ENCODE data around the gene TOX3. TPM values are rescaled to one million over a fixed set of nuclear protein-coding genes. Genes with fewer than 3 reads are reported as not detected.
A peak's percentile ranks its signal among the peaks of the same experiment; 100 is the strongest.

The TOX3 gene
- total and polyA plus RNA-seq, 2 of the 13 experiments (the other 11 are each of a cell fraction or from before 2014, with no cell fraction given): 14.5 to 98.6 TPM

DNA sequence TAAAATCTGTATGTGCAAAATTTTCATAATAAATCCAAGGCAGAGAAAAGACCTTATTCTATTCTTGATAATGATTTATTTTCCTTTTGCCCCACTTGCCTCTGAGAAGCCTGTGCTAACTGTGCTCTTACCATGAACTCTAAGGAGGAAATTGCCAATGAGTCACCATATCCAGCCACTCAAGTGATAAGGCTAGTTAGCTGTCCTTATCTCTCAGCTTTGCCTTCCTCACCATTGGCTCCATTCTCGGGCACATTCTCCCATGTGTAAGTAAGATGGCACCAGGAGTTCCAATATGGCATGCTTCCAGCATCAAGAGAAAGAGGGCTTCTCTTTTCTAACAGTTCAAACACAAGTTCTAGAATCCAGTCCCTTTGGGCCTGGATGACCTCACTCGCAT, 142.4 kb downstream of the TOX3 start:
- H3K27me3 ChIP-seq (ENCODE audit: control insufficient read depth in 1 of 2, insufficient read depth in 2 of 2, low read length in 2 of 2): no peaks in the 10 kb centered on the region
- H2AFZ ChIP-seq (ENCODE audit: low read length): no peak overlapping the region
- ChIA-PET POLR2A (no interaction called here), CTCF (ENCODE audit: low intra/inter-chr PET ratio, low total read pairs) (no interaction called here)
- no peak overlapping the region for H3K9ac ChIP-seq (ENCODE audit: insufficient read depth, low read depth, low read length)
- H4K20me1 ChIP-seq (ENCODE audit: insufficient read depth, low read length): no peaks in the 10 kb centered on the region
- ATAC-seq (no peak), DNase-seq (ENCODE audit: low spot score) (no peak), FAIRE-seq (no peak)
- in situ Hi-C loops (cut with HindIII; ENCODE audit: extremely low pct_ligation_motif_present, low pct_unique_long_range_greater_than_20kb) (no loop called here), intact Hi-C loops (cut with micrococcal nuclease; ENCODE audit: unreplicated experiment) (no loop called here)
- WGBS (ENCODE audit: low lambda C conversion rate): 91% methylated on average over 2 of the region's 2 CpGs
- no peaks in the 10 kb centered on the region for H3K9me3 ChIP-seq (ENCODE audit: low read length)
- no peak overlapping the region for H3K27ac ChIP-seq (ENCODE audit: extremely low read length, insufficient read depth, low read length)
- H3K4me2 ChIP-seq (ENCODE audit: low read depth, low read length): no peak overlapping the region
- BruUV-seq (replicated peaks): no TSS peak
- no peaks in the 10 kb centered on the region for H3K36me3 ChIP-seq (replicated peaks in 1 of 2; ENCODE audit: control insufficient read depth in 1 of 2, insufficient read depth in 2 of 2, low read length in 2 of 2)
- TF ChIP-seq ZNF709 (CRISPR knock-in tag; IDR thresholded peaks at IDR 0.05) (no peak), ZNF230 (CRISPR knock-in tag; IDR thresholded peaks at IDR 0.05) (no peak), FOSL1 (CRISPR knock-in tag; IDR thresholded peaks at IDR 0.05; ENCODE audit: borderline replicate concordance) (0 out of 2 replicates have a peak, but pooled peaks have one; percentile 7), ZNF644 (CRISPR knock-in tag; IDR thresholded peaks at IDR 0.05; ENCODE audit: low read depth) (peak; percentile 66; the same call in 1 of the 2 replicates)
- no peak overlapping the region for H3K4me3 ChIP-seq (replicated peaks in 1 of 3; ENCODE audit: insufficient read depth in 1 of 3, low read depth in 2 of 3, low read length in 3 of 3)
- H3K4me1 ChIP-seq (ENCODE audit: insufficient read depth, low read length): peaks cover 32% of the 10 kb centered on the region
- H3K79me2 ChIP-seq (ENCODE audit: insufficient read depth, low read length): no peaks in the 10 kb centered on the region

DNA sequence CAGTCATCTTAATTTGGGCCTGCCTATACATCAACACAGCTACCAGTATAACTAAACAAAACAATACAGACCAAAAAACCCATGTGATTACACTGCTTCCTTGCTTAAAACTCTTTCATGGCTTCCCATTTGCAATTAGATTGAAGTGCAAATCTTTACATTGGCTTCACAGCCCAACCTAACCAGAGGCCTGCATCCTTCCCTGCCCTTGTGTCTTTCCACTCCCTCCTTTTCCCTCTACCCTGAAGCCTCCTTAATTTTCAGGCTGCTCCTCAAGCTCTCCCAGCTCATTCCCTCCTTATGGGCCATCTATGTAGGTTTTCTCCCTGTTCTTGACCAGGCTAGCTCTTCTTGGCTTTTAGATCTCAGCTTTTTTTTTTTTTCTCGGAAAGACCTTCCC, 147.8 kb downstream of the TOX3 start:
- Histone ChIP-seq H3K27ac (ENCODE audit: extremely low read length, insufficient read depth, low read length) (peak overlapping the region; percentile 66), H3K27me3 (ENCODE audit: control insufficient read depth in 1 of 2, insufficient read depth in 2 of 2, low read length in 2 of 2) (no peaks in the 10 kb centered on the region), H3K4me1 (ENCODE audit: insufficient read depth, low read length) (peaks cover 28% of the 10 kb centered on the region), H3K36me3 (replicated peaks in 1 of 2; ENCODE audit: control insufficient read depth in 1 of 2, insufficient read depth in 2 of 2, low read length in 2 of 2) (no peaks in the 10 kb centered on the region), H2AFZ (ENCODE audit: low read length) (no peak overlapping the region), H4K20me1 (ENCODE audit: insufficient read depth, low read length) (no peaks in the 10 kb centered on the region), H3K4me3 (replicated peaks in 1 of 3; ENCODE audit: insufficient read depth in 1 of 3, low read depth in 2 of 3, low read length in 3 of 3) (no peak overlapping the region), H3K9me3 (ENCODE audit: low read length) (0 out of 2 replicates have a peak, but pooled peaks cover 5% of the 10 kb centered on the region), H3K79me2 (ENCODE audit: insufficient read depth, low read length) (no peaks in the 10 kb centered on the region), H3K9ac (ENCODE audit: insufficient read depth, low read depth, low read length) (no peak overlapping the region), H3K4me2 (ENCODE audit: low read depth, low read length) (no peak overlapping the region)
- intact Hi-C loops (cut with micrococcal nuclease; ENCODE audit: unreplicated experiment) (loop anchor here (2.0 to 5.0 kb wide), 2 partner anchors 58 to 148 kb away; partner anchors contain the start of gene TOX3), in situ Hi-C loops (cut with HindIII; ENCODE audit: extremely low pct_ligation_motif_present, low pct_unique_long_range_greater_than_20kb) (no loop called here)
- DNase-seq (ENCODE audit: low spot score): no peak
- FAIRE-seq: no peak
- POLR2A ChIA-PET: interaction anchor here (1.0 to 1.5 kb wide), 8 partner anchors 9 to 213 kb away, joined by 3 to 21 read pairs (median 6); partner anchors contain the start of gene TOX3
- ATAC-seq: peak; percentile 14
- 98% methylated on average over 1 of the region's 1 CpG for WGBS (ENCODE audit: low lambda C conversion rate)
- BruUV-seq (replicated peaks): no TSS peak
- CTCF ChIA-PET (ENCODE audit: low intra/inter-chr PET ratio, low total read pairs): no interaction called here
- TF ChIP-seq ZNF562 (CRISPR knock-in tag; IDR thresholded peaks at IDR 0.05; ENCODE audit: borderline replicate concordance) (no peak), SIN3A (IDR thresholded peaks at IDR 0.05; ENCODE audit: borderline replicate concordance, low read depth, low read length) (no peak), ZFP62 (CRISPR knock-in tag; IDR thresholded peaks at IDR 0.05) (no peak), JDP2 (CRISPR knock-in tag; IDR thresholded peaks at IDR 0.05; ENCODE audit: borderline replicate concordance) (no peak), ZNF354B (CRISPR knock-in tag; IDR thresholded peaks at IDR 0.05) (no peak), GFI1 (CRISPR knock-in tag; IDR thresholded peaks at IDR 0.05; ENCODE audit: borderline replicate concordance) (no peak), SMAD9 (CRISPR knock-in tag; IDR thresholded peaks at IDR 0.05) (no peak), NAIF1 (CRISPR knock-in tag; IDR thresholded peaks at IDR 0.05; ENCODE audit: borderline replicate concordance) (0 out of 2 replicates have a peak, but pooled peaks have one; percentile 0)
- TF ChIP-seq, protein P1, sequence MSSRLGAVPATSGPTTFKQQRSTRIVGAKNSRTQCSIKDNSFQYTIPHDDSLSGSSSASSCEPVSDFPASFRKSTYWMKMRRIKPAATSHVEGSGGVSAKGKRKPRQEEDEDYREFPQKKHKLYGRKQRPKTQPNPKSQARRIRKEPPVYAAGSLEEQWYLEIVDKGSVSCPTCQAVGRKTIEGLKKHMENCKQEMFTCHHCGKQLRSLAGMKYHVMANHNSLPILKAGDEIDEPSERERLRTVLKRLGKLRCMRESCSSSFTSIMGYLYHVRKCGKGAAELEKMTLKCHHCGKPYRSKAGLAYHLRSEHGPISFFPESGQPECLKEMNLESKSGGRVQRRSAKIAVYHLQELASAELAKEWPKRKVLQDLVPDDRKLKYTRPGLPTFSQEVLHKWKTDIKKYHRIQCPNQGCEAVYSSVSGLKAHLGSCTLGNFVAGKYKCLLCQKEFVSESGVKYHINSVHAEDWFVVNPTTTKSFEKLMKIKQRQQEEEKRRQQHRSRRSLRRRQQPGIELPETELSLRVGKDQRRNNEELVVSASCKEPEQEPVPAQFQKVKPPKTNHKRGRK (CRISPR knock-in tag; IDR thresholded peaks at IDR 0.05): 0 out of 2 replicates have a peak, but pooled peaks have one; percentile 43
- TF ChIP-seq, protein P2, sequence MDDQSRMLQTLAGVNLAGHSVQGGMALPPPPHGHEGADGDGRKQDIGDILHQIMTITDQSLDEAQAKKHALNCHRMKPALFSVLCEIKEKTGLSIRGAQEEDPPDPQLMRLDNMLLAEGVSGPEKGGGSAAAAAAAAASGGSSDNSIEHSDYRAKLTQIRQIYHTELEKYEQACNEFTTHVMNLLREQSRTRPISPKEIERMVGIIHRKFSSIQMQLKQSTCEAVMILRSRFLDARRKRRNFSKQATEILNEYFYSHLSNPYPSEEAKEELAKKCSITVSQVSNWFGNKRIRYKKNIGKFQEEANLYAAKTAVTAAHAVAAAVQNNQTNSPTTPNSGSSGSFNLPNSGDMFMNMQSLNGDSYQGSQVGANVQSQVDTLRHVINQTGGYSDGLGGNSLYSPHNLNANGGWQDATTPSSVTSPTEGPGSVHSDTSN (CRISPR knock-in tag; IDR thresholded peaks at IDR 0.05; ENCODE audit: borderline replicate concordance): no peak
- TF ChIP-seq, protein P3, sequence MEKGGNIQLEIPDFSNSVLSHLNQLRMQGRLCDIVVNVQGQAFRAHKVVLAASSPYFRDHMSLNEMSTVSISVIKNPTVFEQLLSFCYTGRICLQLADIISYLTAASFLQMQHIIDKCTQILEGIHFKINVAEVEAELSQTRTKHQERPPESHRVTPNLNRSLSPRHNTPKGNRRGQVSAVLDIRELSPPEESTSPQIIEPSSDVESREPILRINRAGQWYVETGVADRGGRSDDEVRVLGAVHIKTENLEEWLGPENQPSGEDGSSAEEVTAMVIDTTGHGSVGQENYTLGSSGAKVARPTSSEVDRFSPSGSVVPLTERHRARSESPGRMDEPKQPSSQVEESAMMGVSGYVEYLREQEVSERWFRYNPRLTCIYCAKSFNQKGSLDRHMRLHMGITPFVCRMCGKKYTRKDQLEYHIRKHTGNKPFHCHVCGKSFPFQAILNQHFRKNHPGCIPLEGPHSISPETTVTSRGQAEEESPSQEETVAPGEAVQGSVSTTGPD (CRISPR knock-in tag; IDR thresholded peaks at IDR 0.05): 0 out of 2 replicates have a peak, but pooled peaks have one; percentile 2
